Right ventricle myocardium superior (tissue), 1 donor: Measurements from ENCODE around the gene ANAPC2. TPM values are rescaled to one million over a fixed set of nuclear protein-coding genes. Genes with fewer than 3 reads are reported as not detected.

Source experiments
- ATAC-seq: fragments of 200-7000 bp; cut with Tn5 transposase; one replicate; pipeline ENCODE4 v1.9.1; 2020; ENCODE audit warnings: mild to moderate bottlenecking; ENCODE audit not compliant: poor library complexity
- DNase-seq: peaks from one replicate; pipeline ENCODE4 v3.0.0-alpha.2; 2020
- intact Hi-C: fragments of 100-400 bp; cut with DNase I; formaldehyde crosslinking; loops from one replicate; pipeline ENCODE4 v1.11.2; 2022
- total RNA-seq: library from RNA; stranded (reverse); fragmentation: NEBNext Ultra II Directional; extraction: Animal tissue kit (Norgen Biotek cat#: 25700); gene quantifications from one replicate; pipeline ENCODE4 v1.2.1, GENCODE V29; 2021
- donor health status: DM: no; HTN: yes; CAD: no; lungs with severe emphysema.

The ANAPC2 gene
- total RNA-seq, 1 donor from 2014 or later: 33.9 TPM

DNA sequence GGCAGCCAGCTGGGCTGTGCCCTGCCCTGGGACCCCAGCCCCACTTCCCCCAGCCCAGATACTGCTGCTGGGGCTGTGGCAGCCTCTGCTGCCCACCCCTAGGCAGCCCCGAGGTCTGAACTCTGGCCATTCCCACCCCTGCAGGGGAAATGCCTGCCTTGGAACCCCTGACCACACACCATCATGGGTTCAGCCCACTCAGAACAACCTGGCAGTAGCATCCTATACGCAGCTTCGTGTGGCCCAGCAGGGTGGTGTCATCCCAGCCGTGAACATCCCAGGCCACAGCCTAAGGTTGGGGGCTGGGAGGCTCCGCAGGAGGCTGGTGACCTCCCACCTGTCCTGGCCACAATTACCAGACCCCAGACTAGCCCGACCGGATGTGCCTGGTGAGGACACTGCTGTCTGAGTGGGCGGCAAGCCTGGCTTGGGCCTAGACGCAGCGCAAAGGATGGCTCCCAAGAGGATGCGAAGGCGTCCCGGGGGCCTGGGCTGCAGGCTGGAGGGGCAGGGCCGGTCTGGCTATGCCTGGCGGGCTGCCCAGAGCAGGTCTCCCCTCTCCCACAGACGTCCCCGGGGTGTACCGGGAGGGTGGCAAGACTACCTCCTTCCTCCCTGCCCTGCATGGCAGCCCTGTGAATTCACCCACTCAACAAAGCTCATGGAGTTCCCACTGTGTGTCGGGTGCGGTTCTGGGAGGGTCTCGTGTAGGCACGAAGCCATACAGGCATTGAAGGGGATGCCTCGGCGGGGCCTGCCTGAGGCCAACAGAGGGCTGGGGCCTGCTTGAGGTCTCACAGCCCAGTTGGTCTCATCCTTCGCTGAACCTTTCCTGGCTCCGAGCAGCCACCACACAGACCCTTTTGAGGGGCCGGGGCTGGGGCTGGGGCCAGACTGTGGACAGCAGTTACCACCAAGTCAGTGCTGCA is 40.9 kb upstream of the ANAPC2 start:
- intact Hi-C loops: loop anchor here (5.0 kb wide), 1 partner anchor 37 kb away; no protein-coding TSS in a partner anchor
- no peak for ATAC-seq
- DNase-seq: no peak

DNA sequence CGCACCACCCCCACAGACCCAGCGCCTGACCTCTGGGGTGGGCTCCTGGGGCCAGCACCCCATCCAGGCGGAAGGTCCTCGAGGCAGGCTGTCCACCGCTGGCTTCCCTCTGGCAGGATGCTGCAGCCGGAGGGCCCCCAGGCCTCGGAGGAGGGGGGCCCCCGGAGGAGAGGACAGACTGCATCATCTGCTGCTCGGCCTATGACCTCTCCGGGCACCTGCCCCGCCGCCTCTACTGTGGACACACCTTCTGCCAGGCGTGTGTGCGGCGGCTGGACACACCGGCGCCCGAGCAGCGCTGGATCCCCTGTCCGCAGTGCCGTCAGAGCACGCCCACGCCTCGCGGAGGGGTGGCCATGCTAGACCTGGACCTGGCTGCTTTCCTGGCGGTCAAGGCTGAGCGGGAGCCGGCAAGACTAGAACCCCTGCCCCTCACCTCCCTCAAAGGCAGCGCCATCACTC is 40.2 kb upstream of the ANAPC2 start:
- intact Hi-C loops: loop anchor here (5.0 kb wide), 1 partner anchor 36 kb away; no protein-coding TSS in a partner anchor
- no peak for DNase-seq
- ATAC-seq: no peak

DNA sequence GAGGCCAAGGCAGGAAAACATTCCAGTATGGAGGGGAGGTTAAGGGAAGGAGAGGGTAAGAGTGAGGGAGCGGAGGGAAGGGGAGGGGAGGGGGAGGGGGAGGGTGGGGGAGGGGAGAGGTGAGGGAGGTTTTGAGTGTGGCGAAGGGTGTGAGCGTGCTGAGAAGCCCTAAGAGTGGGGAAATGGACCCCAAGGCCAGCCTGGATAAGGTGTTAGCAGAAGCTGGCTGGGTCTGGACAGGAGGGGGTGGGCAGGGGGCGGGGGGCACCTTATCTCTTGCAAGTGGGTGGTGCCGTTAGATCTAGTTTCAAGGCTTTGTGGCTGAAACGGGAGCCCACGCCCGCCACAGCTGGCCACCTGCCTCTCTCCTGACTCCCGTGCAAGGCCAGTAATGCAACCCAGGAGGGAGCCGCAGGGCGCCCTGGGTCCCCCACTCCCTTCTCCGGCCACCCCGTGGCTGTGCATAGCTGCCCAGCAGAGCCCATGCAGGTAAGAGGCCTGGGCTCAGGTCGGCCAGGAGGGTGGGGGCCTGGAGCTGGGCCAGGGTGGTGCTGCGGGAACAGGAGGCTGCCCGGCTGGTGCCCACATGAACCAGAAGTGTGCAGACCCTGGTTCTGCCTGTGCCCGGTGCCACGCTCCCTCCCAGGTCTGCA is 39.6 kb upstream of the ANAPC2 start:
- intact Hi-C loops: loop anchor here (2.0 to 5.0 kb wide), 2 partner anchors 36 to 109 kb away; no protein-coding TSS in a partner anchor
- ATAC-seq (no peak), DNase-seq (no peak)

DNA sequence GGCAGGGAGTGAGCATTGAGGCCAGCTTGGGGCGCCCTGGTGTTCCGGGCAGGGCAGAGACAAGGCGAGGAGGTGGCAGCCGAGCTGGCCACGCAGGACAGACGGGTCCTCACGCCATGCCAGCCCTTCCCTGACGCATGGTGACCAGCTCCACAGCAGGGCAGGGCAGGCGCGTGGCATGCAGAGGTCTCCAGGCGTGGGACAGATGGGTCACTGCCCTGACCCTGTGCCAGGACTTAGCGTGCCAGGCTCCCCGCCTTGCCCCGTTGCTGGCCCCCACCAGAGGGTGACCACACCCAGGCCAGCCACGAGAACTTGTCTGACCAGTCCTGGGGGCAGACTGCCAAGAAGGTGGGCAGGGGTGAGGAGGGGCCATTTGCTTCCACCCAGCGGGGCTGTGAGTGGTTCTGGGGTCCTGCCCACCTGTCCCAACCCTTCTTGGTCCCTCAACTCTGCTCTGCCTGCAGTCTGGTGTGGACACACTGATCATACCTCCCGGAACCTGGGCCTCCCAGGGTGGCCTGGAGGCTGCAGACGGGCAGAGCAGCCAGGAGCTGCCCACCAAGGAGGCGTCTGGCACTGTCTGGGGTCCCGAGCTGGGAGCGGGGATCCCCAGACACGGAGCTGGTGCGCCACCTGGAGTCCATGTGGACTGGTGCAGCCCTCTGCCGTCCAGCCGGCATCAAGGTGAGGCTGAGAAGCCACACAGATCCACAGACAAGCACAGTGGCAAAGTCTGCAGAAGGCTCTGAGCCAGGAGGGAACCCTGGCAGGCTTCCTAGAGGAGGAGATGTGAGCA is 38.9 kb upstream of the ANAPC2 start, which contains the start of gene RNF224:
Gene RNF224 (plus strand): TSS at position 449 of the 799 bp plus-strand sequence. CDS start 834 bp downstream, outside the sequence.
- intact Hi-C loops: loop anchor here (2.0 to 5.0 kb wide), 2 partner anchors 35 to 108 kb away; no protein-coding TSS in a partner anchor
- peak; percentile 85 for DNase-seq
- ATAC-seq: peak; percentile 34

DNA sequence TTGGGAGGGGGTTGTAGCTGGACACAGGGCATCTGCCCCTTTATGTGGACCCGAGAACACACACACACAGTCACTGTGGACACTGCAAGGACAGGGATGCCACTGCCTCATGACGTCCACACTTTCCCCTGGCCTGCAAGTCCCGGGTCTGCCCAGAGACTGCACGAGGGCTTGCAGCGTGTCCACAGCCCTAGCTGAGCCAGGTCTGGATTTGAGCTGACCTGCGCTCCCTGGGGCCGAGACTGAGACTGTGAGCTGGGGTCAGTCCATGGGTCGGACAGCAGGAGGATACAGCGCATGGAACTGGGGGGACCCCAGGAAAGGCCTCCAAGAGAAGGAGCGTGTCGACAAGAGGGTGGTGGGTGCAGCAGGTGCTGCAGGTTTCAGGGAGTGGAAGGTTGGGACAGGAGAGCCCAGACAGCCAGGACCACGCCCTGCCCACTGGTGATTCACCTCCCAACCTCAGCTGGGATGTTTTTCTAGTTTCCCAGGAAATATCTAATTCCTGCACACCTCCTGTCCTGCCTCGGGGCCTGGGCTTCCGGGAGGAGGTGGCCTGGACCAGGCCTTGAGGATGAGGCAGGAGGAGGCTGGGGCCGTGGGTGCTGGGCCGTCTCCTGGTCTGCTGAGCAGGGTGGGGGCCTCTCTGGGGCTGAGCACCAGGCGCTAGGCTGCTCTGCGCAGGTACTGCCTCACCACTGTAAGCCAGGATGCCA is 38.1 kb upstream of the ANAPC2 start:
- intact Hi-C loops: loop anchor here (2.0 to 5.0 kb wide), 2 partner anchors 34 to 108 kb away; no protein-coding TSS in a partner anchor

DNA sequence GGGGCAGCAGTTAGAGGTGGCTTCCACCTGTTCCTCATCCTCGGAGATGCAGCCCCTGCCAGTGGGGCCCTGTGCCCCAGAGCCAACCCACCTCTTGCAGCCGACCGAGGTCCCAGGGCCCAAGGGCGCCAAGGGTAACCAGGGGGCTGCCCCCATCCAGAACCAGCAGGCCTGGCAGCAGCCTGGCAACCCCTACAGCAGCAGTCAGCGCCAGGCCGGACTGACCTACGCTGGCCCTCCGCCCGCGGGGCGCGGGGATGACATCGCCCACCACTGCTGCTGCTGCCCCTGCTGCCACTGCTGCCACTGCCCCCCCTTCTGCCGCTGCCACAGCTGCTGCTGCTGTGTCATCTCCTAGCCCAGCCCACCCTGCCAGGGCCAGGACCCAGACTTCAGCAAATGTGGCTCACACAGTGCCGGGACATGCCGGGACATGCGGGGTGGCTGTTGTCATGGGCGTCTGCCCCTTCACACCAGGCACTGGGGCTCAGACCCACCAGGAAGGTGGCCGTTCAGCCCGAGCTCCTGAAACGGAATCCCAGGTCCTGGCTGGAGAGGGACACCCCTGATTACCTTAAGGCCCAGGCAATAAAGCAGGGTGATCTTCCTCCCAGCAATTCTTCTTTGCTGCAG is 37.5 kb upstream of the ANAPC2 start:
- no peak for DNase-seq
- intact Hi-C loops: loop anchor here (2.0 to 5.0 kb wide), 2 partner anchors 34 to 107 kb away; no protein-coding TSS in a partner anchor

More for the DNA sequence above, 38.1 kb upstream of the ANAPC2 start:
- ATAC-seq (no peak), DNase-seq (no peak)

DNA sequence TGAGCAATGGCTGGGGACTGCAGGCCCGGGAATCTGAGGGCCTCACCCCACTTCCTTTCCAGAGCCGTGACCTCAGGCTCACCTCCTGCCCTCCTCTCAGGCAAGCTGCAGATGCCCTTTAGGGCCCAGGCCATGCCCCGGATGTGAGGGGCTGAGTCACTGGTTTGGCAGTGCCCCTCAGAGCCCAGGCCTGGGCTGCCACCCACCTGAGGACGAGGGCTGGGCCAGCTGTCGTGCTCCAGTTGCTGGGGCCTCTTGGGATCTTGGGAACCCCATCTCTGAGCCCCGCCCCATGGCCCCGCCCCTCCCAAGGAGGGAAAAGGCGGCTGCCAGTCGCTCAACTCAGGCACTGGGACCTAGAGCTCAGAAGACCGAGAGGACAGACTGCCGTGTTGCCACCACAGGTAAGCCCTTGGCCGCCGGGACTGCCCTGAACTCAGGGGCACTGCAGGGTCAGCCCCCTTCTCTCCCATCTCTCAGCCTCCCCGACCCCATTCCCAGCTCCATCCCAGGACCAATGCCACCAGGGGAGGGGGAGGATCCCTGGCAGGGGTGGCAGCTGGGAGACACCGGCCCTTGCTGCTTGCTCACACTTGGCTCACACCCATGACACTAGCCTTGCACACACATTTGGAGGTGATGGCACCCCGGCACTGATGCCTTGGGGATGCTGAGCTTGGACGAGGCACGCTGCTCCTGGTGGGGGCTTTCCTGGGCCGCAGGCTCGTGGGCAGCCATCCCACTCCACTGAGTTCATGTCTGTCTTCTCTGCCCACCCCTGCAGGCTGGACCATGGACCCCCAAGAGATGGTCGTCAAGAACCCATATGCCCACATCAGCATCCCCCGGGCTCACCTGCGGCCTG is 36.7 kb upstream of the ANAPC2 start, which contains the start of gene CYSRT1:
Gene CYSRT1 (plus strand): TSS at position 345 of the 865 bp plus-strand sequence. CDS start 448 bp downstream, at position 793.
- intact Hi-C loops: loop anchor here (5.0 kb wide), 1 partner anchor 33 kb away; no protein-coding TSS in a partner anchor
- DNase-seq: no peak
- ATAC-seq: no peak

More for the DNA sequence above, 37.5 kb upstream of the ANAPC2 start:
- ATAC-seq: no peak

DNA sequence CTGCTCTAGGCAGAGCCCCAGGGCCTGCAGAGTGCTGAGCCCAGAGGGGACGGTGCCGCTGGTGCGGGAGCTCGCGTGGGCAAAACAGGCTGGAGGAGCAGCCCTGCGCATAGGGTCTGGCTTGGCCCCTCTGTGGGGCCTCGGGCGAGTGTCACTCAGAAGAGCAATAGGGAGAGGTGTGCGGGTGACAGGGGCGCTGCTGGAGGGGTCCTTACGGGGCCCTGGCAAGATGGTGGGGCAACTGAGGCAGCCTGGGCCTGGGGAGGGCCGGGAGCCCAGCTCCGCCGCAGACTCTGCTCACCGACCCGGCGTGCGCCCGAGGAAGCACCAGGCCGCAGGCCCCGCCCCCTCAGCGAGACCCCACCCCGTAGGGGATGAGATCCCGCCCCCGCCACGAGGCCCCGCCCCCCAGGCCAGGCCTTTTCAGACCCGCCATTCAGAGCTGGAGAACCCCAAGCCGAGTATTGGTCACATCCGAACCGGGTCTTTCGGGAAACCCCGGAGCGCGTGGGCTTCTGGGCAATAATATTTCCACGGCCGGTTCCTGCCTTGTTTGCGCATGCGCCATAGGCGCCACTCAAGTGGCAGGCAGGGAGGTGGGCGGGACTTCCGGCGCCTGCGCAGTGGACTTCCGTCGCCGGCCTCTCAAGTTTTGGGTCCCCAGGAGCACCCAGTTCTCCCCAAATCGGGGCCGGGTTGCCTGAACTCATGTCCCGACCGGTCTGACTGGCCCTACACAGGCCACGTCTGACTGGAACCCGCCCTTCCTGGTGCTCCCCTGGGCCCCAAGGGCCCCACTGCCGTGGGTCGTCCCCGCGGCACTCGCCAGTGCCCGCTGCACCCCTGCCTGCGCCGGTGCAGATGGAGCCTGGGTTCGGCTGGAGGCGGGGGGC is 35.0 kb upstream of the ANAPC2 start:
- peak; percentile 93 for ATAC-seq
- intact Hi-C loops: no loop called here

DNA sequence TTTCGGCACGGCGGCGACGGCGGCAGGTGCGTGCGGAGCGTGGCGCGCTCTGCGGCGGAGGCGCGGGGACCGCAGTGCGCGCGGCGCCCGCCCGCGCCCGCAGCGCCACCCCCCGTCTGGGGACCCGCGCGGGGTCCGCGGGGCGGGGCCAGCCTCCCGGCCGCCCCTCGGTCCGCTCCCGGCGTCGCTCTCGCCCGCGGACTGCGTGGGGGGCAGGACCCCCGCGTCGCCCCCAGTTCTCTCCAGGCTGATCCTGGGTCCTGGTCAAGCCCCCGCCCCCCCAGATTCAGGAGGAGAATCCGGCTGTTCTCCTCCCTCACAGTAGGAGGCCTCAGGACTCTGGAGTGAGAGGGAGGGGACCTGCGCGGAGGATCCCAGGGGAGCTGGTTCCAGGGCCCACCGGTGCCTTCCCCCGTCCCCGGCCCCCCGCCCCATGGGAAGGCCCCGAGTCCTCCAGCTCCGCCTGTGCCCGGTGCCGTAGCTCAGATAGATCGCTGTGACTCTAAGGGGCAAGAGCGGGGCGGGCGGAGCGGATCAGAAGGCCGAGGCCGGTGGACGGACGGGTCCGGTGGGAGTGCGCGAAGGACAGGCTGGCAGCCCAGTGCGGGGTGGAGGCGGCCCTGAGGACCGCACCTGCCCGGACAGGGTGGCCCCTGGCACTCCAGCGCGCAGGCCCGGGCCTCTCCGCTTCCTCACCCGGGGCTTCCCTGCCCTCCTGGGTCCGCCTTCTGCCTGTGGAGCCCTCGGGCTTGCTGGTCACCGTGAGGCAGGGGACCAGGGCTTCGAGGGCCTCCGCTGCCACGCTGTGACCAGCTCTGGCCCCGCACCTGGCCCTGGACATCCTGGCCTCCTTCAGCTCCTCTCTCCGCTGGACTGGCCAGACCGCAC is 34.1 kb upstream of the ANAPC2 start, which contains the start of gene RNF208:
Gene RNF208 (minus strand): TSS at position 51 of the 888 bp plus-strand sequence. CDS start 1,028 bp downstream, outside the sequence.
- intact Hi-C loops: no loop called here
- DNase-seq (no peak), ATAC-seq (peak; percentile 4)

More for the DNA sequence above, 35.0 kb upstream of the ANAPC2 start:
- DNase-seq: peak; percentile 98

DNA sequence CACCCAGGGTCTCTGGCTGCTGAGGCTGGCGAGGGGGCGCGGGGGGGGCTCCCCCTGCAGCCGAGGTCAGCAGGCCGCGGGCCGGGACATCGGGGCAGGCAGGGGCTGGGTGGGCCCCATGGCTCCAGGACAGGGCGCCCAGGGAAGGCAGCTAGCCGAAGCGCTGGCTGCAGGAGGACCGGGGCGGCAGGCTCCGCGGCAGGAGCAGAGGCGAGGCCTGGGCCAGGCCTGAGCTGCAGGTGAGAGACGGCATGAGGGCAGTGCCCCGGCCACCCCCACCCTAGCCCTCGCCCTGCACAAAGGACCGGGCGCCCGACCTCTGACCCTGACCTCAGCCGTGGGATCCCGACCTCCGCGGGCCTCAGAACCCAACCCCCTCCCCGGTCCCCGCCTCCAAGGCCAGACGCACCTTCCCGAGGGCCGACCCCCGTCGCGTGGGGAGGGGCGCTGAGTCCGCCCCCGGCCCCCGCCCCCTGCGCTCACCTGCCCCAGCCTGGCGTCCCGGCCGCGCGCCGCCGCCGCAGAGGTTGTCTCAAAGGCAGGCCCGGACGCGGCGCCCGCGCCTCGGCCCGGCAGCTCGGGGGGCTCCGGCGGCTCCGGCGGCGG is 33.2 kb upstream of the ANAPC2 start:
- ATAC-seq (no peak), DNase-seq (no peak)
- intact Hi-C loops: no loop called here

DNA sequence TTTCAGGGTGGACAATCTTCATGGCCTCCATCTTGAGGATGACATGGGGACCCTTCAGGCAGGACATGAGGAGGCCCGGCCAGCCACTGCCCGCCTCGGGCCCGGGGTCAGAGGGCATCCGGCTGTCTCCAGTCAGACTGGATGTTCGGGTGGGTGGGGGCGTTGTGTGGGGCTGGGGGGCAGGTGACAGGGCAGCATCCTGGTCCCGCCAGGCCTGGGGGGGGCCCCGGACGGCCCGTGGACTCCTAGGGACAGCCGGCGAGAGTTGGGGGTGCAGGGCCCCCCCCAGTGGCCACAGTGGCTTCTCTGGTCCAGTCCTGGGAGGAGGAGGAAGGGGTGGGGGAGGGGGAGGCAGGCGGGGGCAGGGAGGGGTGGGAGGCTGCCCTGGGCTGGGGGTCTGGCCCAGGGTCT is 32.7 kb upstream of the ANAPC2 start:
- no peak for ATAC-seq
- no peak for DNase-seq
- intact Hi-C loops: no loop called here

DNA sequence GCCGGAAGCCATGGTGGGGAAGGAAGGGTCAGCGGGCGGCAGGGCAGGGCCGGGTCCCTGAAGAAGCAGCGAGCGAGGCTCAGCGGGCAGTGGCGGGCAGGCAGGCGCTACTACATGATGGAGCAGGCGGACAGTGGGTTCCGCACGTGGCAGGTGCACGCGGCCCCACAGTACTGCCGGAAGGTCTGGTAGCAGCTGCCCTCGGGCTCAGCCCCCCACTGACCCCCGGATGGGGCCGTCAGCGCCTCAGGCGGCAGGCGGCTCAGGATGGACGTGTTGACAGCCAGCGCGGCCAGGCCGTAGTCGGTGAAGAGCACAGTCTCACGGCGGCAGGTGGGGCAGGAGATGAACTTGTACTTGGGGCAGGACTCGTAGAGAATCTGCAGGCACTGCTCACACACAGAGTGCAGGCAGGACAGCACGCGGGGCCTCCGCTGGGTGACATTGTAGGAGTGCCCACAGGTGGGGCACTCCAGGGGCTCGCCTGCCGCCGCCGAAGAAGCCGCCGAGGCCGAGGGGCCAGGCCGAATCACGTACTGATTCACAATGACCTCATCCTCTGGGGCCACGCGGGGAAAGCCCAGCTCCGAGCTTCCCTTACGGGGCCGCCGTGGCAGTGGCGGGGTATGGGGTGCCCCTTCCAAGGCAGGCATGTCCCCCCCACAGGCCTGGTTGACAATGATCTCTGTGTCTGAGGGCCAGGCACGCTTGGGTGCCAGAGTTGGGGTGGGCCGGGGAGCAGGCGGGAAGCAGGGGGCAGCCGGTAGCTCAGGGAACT is 32.1 kb upstream of the ANAPC2 start:
- no peak for DNase-seq
- ATAC-seq: no peak
- intact Hi-C loops: no loop called here

DNA sequence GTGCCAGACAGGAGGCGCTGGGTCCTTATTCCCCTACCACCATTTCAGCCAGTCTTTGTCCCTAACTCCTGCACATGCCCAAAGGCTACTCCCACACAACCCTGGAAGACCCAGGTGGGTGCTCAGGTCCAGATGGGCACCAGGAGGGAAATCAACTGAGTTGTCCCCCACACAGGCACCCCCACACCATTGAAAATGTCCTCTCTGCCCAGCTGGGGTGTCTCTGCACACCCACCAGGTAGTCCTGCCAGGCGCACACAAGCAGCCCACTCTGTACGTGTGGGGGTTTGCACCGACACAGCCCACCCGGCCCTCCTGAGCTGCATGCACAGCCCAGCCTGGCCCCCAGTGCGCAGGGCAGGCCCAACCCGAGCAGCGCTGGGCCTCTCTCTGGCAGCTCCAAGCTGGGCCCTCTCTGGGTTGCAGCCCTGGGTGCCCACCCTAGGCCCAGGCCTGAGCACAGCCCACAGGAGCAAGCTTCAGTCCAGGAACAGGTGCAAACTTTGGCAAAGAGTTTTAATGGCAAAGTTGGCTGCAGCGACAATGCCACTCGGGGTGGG is 31.5 kb upstream of the ANAPC2 start:
- no peak for ATAC-seq
- intact Hi-C loops: no loop called here
- no peak for DNase-seq
